GM21723 (cell line): Measurements from ENCODE around the gene REEP5.

Source experiments
- ATAC-seq: cut with Tn5 transposase; IDR thresholded peaks from one replicate; pipeline ENCODE4 v1.9.1; 2021; ENCODE audit warnings: mild to moderate bottlenecking, moderate library complexity; ENCODE audit not compliant: unreplicated experiment

REEP5 gene

GRCh38 chr5:112848116-112848811 is 73.8 kb downstream of the REEP5 start:
- peak; percentile 99 for ATAC-seq

GRCh38 chr5:112847306-112847705 is 74.7 kb downstream of the REEP5 start:
- no peak for ATAC-seq

GRCh38 chr5:112846556-112846955 is 75.5 kb downstream of the REEP5 start:
- no peak for ATAC-seq

GRCh38 chr5:112844489-112844888 is 77.5 kb downstream of the REEP5 start:
- ATAC-seq, result no peak

- ATAC-seq, result no peak
These were observed 88.1 kb downstream of the REEP5 start for GRCh38 chr5:112833971-112834370.

- ATAC-seq, result no peak
These were observed 91.6 kb downstream of the REEP5 start for GRCh38 chr5:112830378-112830777.
